Stimulated activated CD8-positive, alpha-beta memory T cell treated with anti-CD3 and anti-CD28 coated beads, Interleukin-4, amount 100 ng/mL, for 24 hours (primary cell): ENCODE data around the gene ZNF729.
"Not testable (repeated sequence)": the region's sequence is repeated elsewhere in the genome, so short reads cannot be mapped to it uniquely, and the experiment has no call there.

Experiments used
- DNase-seq: peaks from one replicate; pipeline ENCODE4 v3.0.0-alpha.2; 2020; ENCODE audit warnings: low read depth

Gene ZNF729

GRCh38 chr19:22286151-22286810, at the start of gene ZNF729:
TSS of gene ZNF729 (plus strand) at chr19:22286441. CDS start at chr19:22286526, 85 bp downstream.
- no peak for DNase-seq

GRCh38 chr19:22256856-22257255, 29.4 kb upstream of the ZNF729 start:
- DNase-seq: no peak

GRCh38 chr19:22257381-22257780, 28.9 kb upstream of the ZNF729 start:
- no peak for DNase-seq

- no peak for DNase-seq
Observed at GRCh38 chr19:22257916-22258315, 28.3 kb upstream of the ZNF729 start.

GRCh38 chr19:22260499-22260898, 25.7 kb upstream of the ZNF729 start:
- no peak for DNase-seq

GRCh38 chr19:22261596-22261995, 24.6 kb upstream of the ZNF729 start:
- DNase-seq: no peak

- no peak for DNase-seq
Observed at GRCh38 chr19:22263121-22263520, 23.1 kb upstream of the ZNF729 start.

- not testable (repeated sequence) for DNase-seq
Observed at GRCh38 chr19:22321554-22321953, 35.3 kb downstream of the ZNF729 start.

- no peak for DNase-seq
Observed at GRCh38 chr19:22326219-22326618, 40.0 kb downstream of the ZNF729 start.

- no peak for DNase-seq
Observed at GRCh38 chr19:22327321-22327720, 41.1 kb downstream of the ZNF729 start.

- DNase-seq: no peak
Observed at GRCh38 chr19:22331521-22331920, 45.3 kb downstream of the ZNF729 start.

GRCh38 chr19:22332924-22333323, 46.7 kb downstream of the ZNF729 start:
- DNase-seq: no peak

GRCh38 chr19:22335716-22336115, 49.5 kb downstream of the ZNF729 start:
- DNase-seq: no peak

- DNase-seq: no peak
Observed at GRCh38 chr19:22354665-22355064, 68.4 kb downstream of the ZNF729 start.
